K562 (cell line): ENCODE data around the gene CELA3B. TPM values are rescaled to one million over a fixed set of nuclear protein-coding genes. Genes with fewer than 3 reads are reported as not detected.
A peak's percentile ranks its signal among the peaks of the same experiment; 100 is the strongest.

Source experiments
- ATAC-seq: fragments of 200-7000 bp; cut with Tn5 transposase; 3 replicates; pipeline ENCODE4 v1.9.1; 2020; ENCODE audit warnings: moderate library complexity
- BruUV-seq: library from RNA; stranded (reverse); fragments of 400-500 nt; replicated peaks from 2 replicates; lab custom pipeline; 2021; lab: Mats Ljungman, UMichigan
- CTCF ChIA-PET: fragments of 300-600 bp; formaldehyde crosslinking; extraction: SDS; loops from one replicate; lab custom pipeline; 2021; ENCODE audit warnings: low intra/inter-chr PET ratio; lab: Yijun Ruan, JAX
- POLR2A ChIA-PET: fragments of 300-600, 350-650 bp; sonication (Branson Sonifier 250); formaldehyde crosslinking; extraction: SDS; loops from one replicate; lab custom pipeline; 2021; ENCODE audit warnings: antibody characterized with exemption, inconsistent platforms; lab: Yijun Ruan, JAX
- DNase-seq, 4 experiments: peaks; one replicate each; pipeline versions ENCODE4 v3.0.0 to v3.0.0-alpha.2; 2011 to 2018; ENCODE audit warnings: low spot score in 3 of 4, mixed read lengths in 3 of 4; ENCODE audit errors: extremely low read depth in 1 of 4
- FAIRE-seq: peaks from 2 replicates; lab custom pipeline; 2011; peaks lifted over from hg19 to GRCh38; lab: Jason Lieb, UNC
- H2AFZ ChIP-seq: 2 replicates; pipeline ENCODE4 v1.6.0; 2011; ENCODE audit warnings: low read depth, low read length, control low read depth, inconsistent platforms
- H3K27ac ChIP-seq: fragments of 200-600 bp; 3 replicates; pipeline ENCODE4 v1.8.0; 2011; ENCODE audit warnings: low read depth, mild to moderate bottlenecking, control low read depth, inconsistent platforms, low read length, moderate library complexity, mixed read lengths; ENCODE audit errors: extremely low read depth
- H3K27me3 ChIP-seq, 2 experiments: fragments of 300-600 bp in 1 of 2; 2 replicates in 1 of 2; 3 replicates in 1 of 2; pipeline versions ENCODE4 v1.6.0 to v1.8.0; 2011; ENCODE audit warnings: inconsistent platforms in 2 of 2, low read length in 2 of 2, mild to moderate bottlenecking in 1 of 2, mixed read lengths in 1 of 2, moderate library complexity in 1 of 2; ENCODE audit not compliant: control insufficient read depth in 2 of 2, insufficient read depth in 2 of 2
- H3K36me3 ChIP-seq: fragments of 300-600 bp; 3 replicates; pipeline ENCODE4 v1.8.0; 2011; ENCODE audit warnings: mild to moderate bottlenecking, low read length, inconsistent platforms; ENCODE audit not compliant: control insufficient read depth, insufficient read depth
- H3K4me1 ChIP-seq, 2 experiments: fragments of 200-600 bp in 1 of 2; replicated peaks in 1 of 2; 2 replicates in 1 of 2; 3 replicates in 1 of 2; pipeline versions ENCODE4 v1.5.1 to v1.8.0; 2011; ENCODE audit warnings: inconsistent platforms in 2 of 2, low read length in 2 of 2, mild to moderate bottlenecking in 1 of 2, mixed read lengths in 1 of 2, moderate library complexity in 1 of 2; ENCODE audit not compliant: control insufficient read depth in 2 of 2, insufficient read depth in 2 of 2
- H3K4me2 ChIP-seq: 2 replicates; pipeline ENCODE4 v1.6.1; 2011; ENCODE audit warnings: low read length, control low read depth, inconsistent platforms, mixed read lengths; ENCODE audit not compliant: insufficient read depth
- H3K4me3 ChIP-seq: fragments of 200-600 bp; sonication (generic), shearing (Covaris generic); 2 replicates; pipeline ENCODE4 v1.5.1; 2016; ENCODE audit warnings: control low read depth, inconsistent platforms
- H3K79me2 ChIP-seq: fragments of 200-600 bp; 3 replicates; pipeline ENCODE4 v1.8.0; 2011; ENCODE audit warnings: low read length, inconsistent platforms; ENCODE audit not compliant: control insufficient read depth, insufficient read depth
- H3K9ac ChIP-seq, 2 experiments: 2 replicates each; pipeline versions ENCODE4 v1.6.0 to v1.6.1; 2011; ENCODE audit warnings: low read depth in 2 of 2, low read length in 2 of 2, control low read depth in 1 of 2, inconsistent platforms in 1 of 2, mild to moderate bottlenecking in 1 of 2, mixed read lengths in 1 of 2; ENCODE audit not compliant: insufficient read depth in 1 of 2
- H3K9me1 ChIP-seq: one replicate; pipeline ENCODE4 v1.6.0; 2011; ENCODE audit warnings: inconsistent platforms, mild to moderate bottlenecking, low read length, moderate library complexity; ENCODE audit not compliant: control insufficient read depth, insufficient read depth
- H3K9me3 ChIP-seq: replicated peaks from 2 replicates; pipeline ENCODE4 v1.5.1; 2011; ENCODE audit warnings: low read depth, low read length, inconsistent platforms; ENCODE audit not compliant: control insufficient read depth, insufficient read depth
- H4K20me1 ChIP-seq: replicated peaks from 2 replicates; pipeline ENCODE4 v1.6.1; 2011; ENCODE audit warnings: low read length, inconsistent platforms, mixed read lengths; ENCODE audit not compliant: control insufficient read depth, insufficient read depth
- CBFA2T2 ChIP-seq: fragments of 450-650 bp; conservative IDR thresholded peaks from 2 replicates; pipeline ENCODE4 v1.6.1; 2017; ENCODE audit warnings: mild to moderate bottlenecking
- CBFA2T3 ChIP-seq: fragments of 450-650 bp; IDR thresholded peaks from 2 replicates; pipeline ENCODE4 v1.6.1; 2017
- CC2D1A ChIP-seq: fragments of 450-650 bp; IDR thresholded peaks from 2 replicates; pipeline ENCODE4 v1.6.1; 2017; ENCODE audit warnings: mild to moderate bottlenecking
- CTCF ChIP-seq, 3 experiments: IDR thresholded peaks in 2 of 3; conservative IDR thresholded peaks in 1 of 3; 2 replicates each; pipeline ENCODE4 v1.5.1; 2011 to 2012; ENCODE audit warnings: low read length in 3 of 3, mild to moderate bottlenecking in 3 of 3, control low read depth in 2 of 3, improper control_type of control experiment in 1 of 3, inconsistent platforms in 1 of 3, low read depth in 1 of 3, mixed read lengths in 1 of 3, moderate library complexity in 1 of 3; ENCODE audit not compliant: insufficient read depth in 2 of 3
- KDM1A ChIP-seq, 2 experiments: fragments of 450-650 bp; IDR thresholded peaks; 2 replicates each; pipeline ENCODE4 v1.6.1; 2016; ENCODE audit warnings: mild to moderate bottlenecking in 2 of 2
- KLF16 ChIP-seq: IDR thresholded peaks from 2 replicates; pipeline ENCODE4 v1.6.1; 2016; ENCODE audit warnings: antibody characterized with exemption
- MAFF ChIP-seq: IDR thresholded peaks from 2 replicates; pipeline ENCODE4 v1.6.1; 2012; ENCODE audit warnings: low read length, improper control_type of control experiment
- MEF2A ChIP-seq: IDR thresholded peaks from 2 replicates; pipeline ENCODE4 v1.6.1; 2011; ENCODE audit warnings: low read depth, mild to moderate bottlenecking, low read length, moderate library complexity; ENCODE audit not compliant: control insufficient read depth
- NCOR1 ChIP-seq: fragments of 450-650 bp; IDR thresholded peaks from 2 replicates; pipeline ENCODE4 v1.6.1; 2016; ENCODE audit warnings: mild to moderate bottlenecking, moderate library complexity
- RCOR1 ChIP-seq, 2 experiments: IDR thresholded peaks; 2 replicates each; pipeline ENCODE4 v1.6.1; 2012; ENCODE audit warnings: low read depth in 2 of 2, low read length in 2 of 2, borderline replicate concordance in 1 of 2, improper control_type of control experiment in 1 of 2
- SIN3A ChIP-seq, 2 experiments: fragments of 150-350 bp in 1 of 2; IDR thresholded peaks; 2 replicates each; pipeline ENCODE4 v1.6.1; 2011 to 2016; ENCODE audit warnings: borderline replicate concordance in 2 of 2, low read depth in 2 of 2, low read length in 2 of 2, mild to moderate bottlenecking in 2 of 2, moderate library complexity in 2 of 2; ENCODE audit not compliant: control insufficient read depth in 1 of 2
- SOX6 ChIP-seq: fragments of 450-650 bp; IDR thresholded peaks from 2 replicates; pipeline ENCODE4 v1.6.1; 2014; ENCODE audit warnings: mild to moderate bottlenecking
- TCF3 ChIP-seq: sonication (generic); formaldehyde crosslinking; IDR thresholded peaks from 2 replicates; pipeline ENCODE4 v1.4.0; 2020; ENCODE audit warnings: mild to moderate bottlenecking, missing genetic modification reagents
- TEAD4 ChIP-seq, 2 experiments: sonication (generic) in 1 of 2; formaldehyde crosslinking in 1 of 2; IDR thresholded peaks; 2 replicates each; pipeline versions ENCODE4 v1.6.1 to v1.8.0; 2012 to 2022; ENCODE audit warnings: borderline replicate concordance in 1 of 2, inconsistent platforms in 1 of 2, low read length in 1 of 2, mild to moderate bottlenecking in 1 of 2, missing genetic modification reagents in 1 of 2
- ZNF354B ChIP-seq: fragments of 250-450 bp; sonication (Bioruptor Pico); IDR thresholded peaks from 2 replicates; pipeline ENCODE4 v1.4.0; 2020
- WGBS: fragments of 100-300 bp; shearing (Covaris generic); methylation state at CpG from one replicate; pipeline ENCODE4 v1.1.6; 2016; ENCODE audit warnings: low coverage, mixed read lengths; ENCODE audit not compliant: insufficient coverage; ENCODE audit errors: missing lambda C conversion rate; 5-methylcytosine and 5-hydroxymethylcytosine counted together
- in situ Hi-C: fragments of 300-500 bp; cut with MboI; formaldehyde crosslinking; loops from 4 replicates; pipeline ENCODE4 v1.15.0; 2018; ENCODE audit warnings: inconsistent platforms, mixed read lengths
- intact Hi-C: fragments of 100-400 bp; cut with micrococcal nuclease; formaldehyde crosslinking; loops from 2 replicates; pipeline ENCODE4 v1.14.2; 2022
- polyA plus RNA-seq, 8 experiments: library from polyadenylated mRNA; depleted of rRNA in 4 of 8; stranded (reverse) in 5 of 8; unstranded in 3 of 8; fragments of >200 nt; fragmentation: Nextera tagmentation in 2 of 8; fragmentation: Illumina TruSeq in 1 of 8; extraction: Ambion mirVana in 2 of 8; extraction: Trizol in 1 of 8; gene quantifications; 2 replicates each; pipeline versions ENCODE4 v1.2.1 to v1.2.3, GENCODE V29; 2011 to 2014; ENCODE audit warnings: inconsistent platforms in 1 of 8, missing spikeins in 1 of 8
- total RNA-seq, 7 experiments: library from RNA; depleted of rRNA in 6 of 7; stranded (reverse); fragments of >200 nt in 6 of 7; fragmentation: Illumina TruSeq in 2 of 7; extraction: Trizol in 2 of 7; gene quantifications; 2 replicates each; pipeline versions ENCODE4 v1.2.1 to v1.2.3, GENCODE V29; 2011 to 2021; ENCODE audit warnings: low replicate concordance in 1 of 7

The CELA3B gene
- total and polyA plus RNA-seq, 9 of the 15 experiments (the other 6 are each of a cell fraction or from before 2014, with no cell fraction given): 3.1 TPM; not detected in 8

GRCh38 chr1:22021061-22021460, 44.2 kb downstream of the CELA3B start:
- ChIA-PET CTCF (no interaction called here), POLR2A (interaction anchor here (0.6 to 1.2 kb wide), 2 partner anchors 10 to 1769 kb away, joined by 3 to 5 read pairs; no protein-coding TSS in a partner anchor)
- H3K4me3 ChIP-seq: no peak overlapping the region
- H3K9me1 ChIP-seq: no peaks in the 10 kb centered on the region
- ATAC-seq (no peak), DNase-seq (peak in 2 of 4 experiments; percentile 17 to 33), FAIRE-seq (no peak)
- no peak overlapping the region for H2AFZ ChIP-seq
- H3K36me3 ChIP-seq: no peaks in the 10 kb centered on the region
- no peak overlapping the region for H3K27ac ChIP-seq
- no peak overlapping the region for H3K4me2 ChIP-seq
- H3K9me3 ChIP-seq: no peaks in the 10 kb centered on the region
- H3K79me2 ChIP-seq: no peaks in the 10 kb centered on the region; the same call in 2 of the 3 replicates
- TF ChIP-seq SIN3A (IDR thresholded peaks at IDR 0.05; ENCODE audit: borderline replicate concordance in 2 of 2, control insufficient read depth in 1 of 2, low read depth in 2 of 2, low read length in 2 of 2) (no peak), CBFA2T2 (peak; percentile 38), MEF2A (peak; percentile 31; the same call in 1 of the 2 replicates), CBFA2T3 (peak; percentile 72), KLF16 (peak; percentile 14; the same call in 1 of the 2 replicates), CTCF (IDR thresholded peaks at IDR 0.05 in 2 of 3, conservative IDR thresholded peaks at IDR 0.05 in 1 of 3; ENCODE audit: insufficient read depth in 2 of 3, low read depth in 1 of 3, low read length in 3 of 3) (no peak), TEAD4 (IDR thresholded peaks at IDR 0.05; ENCODE audit: low read length) (0 out of 2 replicates have a peak, but pooled peaks have one; percentile 30), TEAD4 (CRISPR knock-in tag; IDR thresholded peaks at IDR 0.05; ENCODE audit: borderline replicate concordance) (no peak), TCF3 (CRISPR knock-in tag) (peak; percentile 42), MAFF (no peak), CC2D1A (no peak), NCOR1 (0 out of 2 replicates have a peak, but pooled peaks have one; percentile 12), ZNF354B (no peak), SOX6 (peak; percentile 18; the same call in 1 of the 2 replicates), RCOR1 (IDR thresholded peaks at IDR 0.05; ENCODE audit: borderline replicate concordance in 1 of 2, low read depth in 2 of 2, low read length in 2 of 2) (peak; percentile 24 to 67; a peak in 3 of 4 replicates), KDM1A (IDR thresholded peaks at IDR 0.05) (peak; percentile 87)
- no peak overlapping the region for H3K9ac ChIP-seq
- in situ Hi-C loops (no loop called here), intact Hi-C loops (loop anchor here (10.0 kb wide), 2 partner anchors 56 to 116 kb away; no protein-coding TSS in a partner anchor)
- H3K27me3 ChIP-seq: no peaks in the 10 kb centered on the region
- WGBS: 49% methylated on average over 5 of the region's 6 CpGs
- H4K20me1 ChIP-seq: no peaks in the 10 kb centered on the region
- peaks cover 30% of the 10 kb centered on the region in 2 experiments for H3K4me1 ChIP-seq
- BruUV-seq: no TSS peak
